ENCODE data around the gene CLEC16A. TPM values are rescaled to one million over a fixed set of nuclear protein-coding genes. Genes with fewer than 3 reads are reported as not detected.

CLEC16A gene
- total RNA-seq, 1 donor from 2014 or later: 58.1 TPM

- Mint-ChIP-seq H3K4me3 (ENCODE audit: unreplicated experiment) (no peak overlapping the region), H3K36me3 (ENCODE audit: low read depth, unreplicated experiment) (peaks cover 19% of the 10 kb centered on the region), H3K4me1 (ENCODE audit: unreplicated experiment) (no peaks in the 10 kb centered on the region), H3K27ac (ENCODE audit: unreplicated experiment) (no peak overlapping the region), H3K9me3 (ENCODE audit: unreplicated experiment) (no peaks in the 10 kb centered on the region), H3K27me3 (ENCODE audit: unreplicated experiment) (peaks cover 1% of the 10 kb centered on the region)
- TF ChIP-seq CTCF (IDR thresholded peaks at IDR 0.05; ENCODE audit: unreplicated experiment): no peak
- DNase-seq (ENCODE audit: low spot score): no peak
These were observed 95.4 kb downstream of the CLEC16A start for GRCh38 chr16:11039726-11040125.

- H3K9me3 Mint-ChIP-seq (ENCODE audit: unreplicated experiment): no peaks in the 10 kb centered on the region
- H3K27ac Mint-ChIP-seq (ENCODE audit: unreplicated experiment): no peak overlapping the region
- no peak overlapping the region for H3K4me3 Mint-ChIP-seq (ENCODE audit: unreplicated experiment)
- no peak for TF ChIP-seq CTCF (IDR thresholded peaks at IDR 0.05; ENCODE audit: unreplicated experiment)
- H3K4me1 Mint-ChIP-seq (ENCODE audit: unreplicated experiment): no peaks in the 10 kb centered on the region
- H3K36me3 Mint-ChIP-seq (ENCODE audit: low read depth, unreplicated experiment): peaks cover 10% of the 10 kb centered on the region
- H3K27me3 Mint-ChIP-seq (ENCODE audit: unreplicated experiment): no peaks in the 10 kb centered on the region
- DNase-seq (ENCODE audit: low spot score): no peak
These were observed 97.8 kb downstream of the CLEC16A start for GRCh38 chr16:11042191-11042590.

- Mint-ChIP-seq H3K36me3 (ENCODE audit: low read depth, unreplicated experiment) (peaks cover 21% of the 10 kb centered on the region), H3K27me3 (ENCODE audit: unreplicated experiment) (no peaks in the 10 kb centered on the region), H3K27ac (ENCODE audit: unreplicated experiment) (no peak overlapping the region), H3K9me3 (ENCODE audit: unreplicated experiment) (no peaks in the 10 kb centered on the region), H3K4me3 (ENCODE audit: unreplicated experiment) (no peak overlapping the region), H3K4me1 (ENCODE audit: unreplicated experiment) (peaks cover 16% of the 10 kb centered on the region)
- no peak for TF ChIP-seq CTCF (IDR thresholded peaks at IDR 0.05; ENCODE audit: unreplicated experiment)
- no peak for DNase-seq (ENCODE audit: low spot score)
These were observed 101.1 kb downstream of the CLEC16A start for GRCh38 chr16:11045441-11045840.

GRCh38 chr16:11045846-11046245 lies 101.5 kb downstream of the CLEC16A start:
- TF ChIP-seq CTCF (IDR thresholded peaks at IDR 0.05; ENCODE audit: unreplicated experiment): no peak
- Mint-ChIP-seq H3K27ac (ENCODE audit: unreplicated experiment) (no peak overlapping the region), H3K36me3 (ENCODE audit: low read depth, unreplicated experiment) (peaks cover 21% of the 10 kb centered on the region), H3K4me3 (ENCODE audit: unreplicated experiment) (no peak overlapping the region), H3K4me1 (ENCODE audit: unreplicated experiment) (peaks cover 16% of the 10 kb centered on the region), H3K9me3 (ENCODE audit: unreplicated experiment) (no peaks in the 10 kb centered on the region), H3K27me3 (ENCODE audit: unreplicated experiment) (no peaks in the 10 kb centered on the region)
- no peak for DNase-seq (ENCODE audit: low spot score)

GRCh38 chr16:11046382-11046931 lies 102.1 kb downstream of the CLEC16A start:
- TF ChIP-seq CTCF (IDR thresholded peaks at IDR 0.05; ENCODE audit: unreplicated experiment): no peak
- peaks cover 16% of the 10 kb centered on the region for H3K4me1 Mint-ChIP-seq (ENCODE audit: unreplicated experiment)
- H3K9me3 Mint-ChIP-seq (ENCODE audit: unreplicated experiment): no peaks in the 10 kb centered on the region
- no peak overlapping the region for H3K27ac Mint-ChIP-seq (ENCODE audit: unreplicated experiment)
- H3K27me3 Mint-ChIP-seq (ENCODE audit: unreplicated experiment): no peaks in the 10 kb centered on the region
- DNase-seq (ENCODE audit: low spot score): no peak
- H3K36me3 Mint-ChIP-seq (ENCODE audit: low read depth, unreplicated experiment): peaks cover 18% of the 10 kb centered on the region
- H3K4me3 Mint-ChIP-seq (ENCODE audit: unreplicated experiment): no peak overlapping the region
